Liver (tissue), 9 donors: ENCODE data around the gene FBN1. TPM values are rescaled to one million over a fixed set of nuclear protein-coding genes. Genes with fewer than 3 reads are reported as not detected.
A peak's percentile ranks its signal among the peaks of the same experiment; 100 is the strongest.

Experiments used
- DNase-seq: peaks from one replicate; pipeline ENCODE4 v3.0.0-alpha.2; 2017; ENCODE audit warnings: low spot score
- H3K27ac ChIP-seq, 2 donors: one replicate each; pipeline ENCODE4 v1.7.0; 2013; ENCODE audit warnings: inconsistent platforms in 2 of 2, low read length in 2 of 2, control low read depth in 1 of 2, low read depth in 1 of 2, mild to moderate bottlenecking in 1 of 2
- H3K27me3 ChIP-seq, 4 donors: one replicate each; pipeline versions ENCODE4 v1.6.1 to v1.7.0; 2013; ENCODE audit warnings: low read length in 3 of 4, inconsistent platforms in 1 of 4, mild to moderate bottlenecking in 1 of 4, moderate library complexity in 1 of 4; ENCODE audit not compliant: control insufficient read depth in 4 of 4, insufficient read depth in 4 of 4
- H3K36me3 ChIP-seq, 4 donors: one replicate each; pipeline versions ENCODE4 v1.6.1 to v1.7.0; 2013; ENCODE audit warnings: low read length in 3 of 4, mild to moderate bottlenecking in 3 of 4, low read depth in 1 of 4, moderate library complexity in 1 of 4; ENCODE audit not compliant: control insufficient read depth in 4 of 4, insufficient read depth in 3 of 4
- H3K4me1 ChIP-seq, 4 donors: one replicate each; pipeline versions ENCODE4 v1.6.1 to v1.7.0; 2013; ENCODE audit warnings: low read length in 3 of 4, mild to moderate bottlenecking in 3 of 4, moderate library complexity in 1 of 4; ENCODE audit not compliant: control insufficient read depth in 4 of 4, insufficient read depth in 4 of 4
- H3K4me3 ChIP-seq, 3 donors: one replicate each; pipeline versions ENCODE4 v1.6.1 to v1.7.0; 2013; ENCODE audit warnings: low read length in 3 of 3, control low read depth in 1 of 3, low read depth in 1 of 3, mild to moderate bottlenecking in 1 of 3
- H3K9ac ChIP-seq, 2 donors: one replicate each; pipeline ENCODE4 v1.7.0; 2013; ENCODE audit warnings: low read length in 2 of 2, mild to moderate bottlenecking in 2 of 2, moderate library complexity in 2 of 2, control low read depth in 1 of 2, low read depth in 1 of 2
- H3K9me3 ChIP-seq, 4 donors: one replicate each; pipeline versions ENCODE4 v1.6.1 to v1.7.0; 2013; ENCODE audit warnings: low read length in 3 of 4; ENCODE audit not compliant: control insufficient read depth in 4 of 4
- ATF3 ChIP-seq: IDR thresholded peaks from 2 replicates; pipeline ENCODE4 v1.6.1; 2016; ENCODE audit warnings: antibody characterized with exemption
- EGR1 ChIP-seq, 2 donors: IDR thresholded peaks; 2 replicates each; pipeline ENCODE4 v1.6.1; 2016 to 2018; ENCODE audit warnings: antibody characterized with exemption in 2 of 2, low read depth in 2 of 2
- FOXA1 ChIP-seq: IDR thresholded peaks from 2 replicates; pipeline ENCODE4 v1.6.1; 2016; ENCODE audit warnings: antibody characterized with exemption
- FOXA2 ChIP-seq: IDR thresholded peaks from 2 replicates; pipeline ENCODE4 v1.6.1; 2016; ENCODE audit warnings: antibody characterized with exemption
- GABPA ChIP-seq, 2 donors: IDR thresholded peaks in 1 of 2; conservative IDR thresholded peaks in 1 of 2; 2 replicates each; pipeline ENCODE4 v1.6.1; 2016; ENCODE audit warnings: antibody characterized with exemption in 2 of 2, mild to moderate bottlenecking in 1 of 2, moderate library complexity in 1 of 2
- HNF4A ChIP-seq, 2 donors: conservative IDR thresholded peaks; 2 replicates each; pipeline ENCODE4 v1.6.1; 2016; ENCODE audit warnings: antibody characterized with exemption in 2 of 2, mild to moderate bottlenecking in 2 of 2
- HNF4G ChIP-seq: IDR thresholded peaks from 2 replicates; pipeline ENCODE4 v1.6.1; 2016; ENCODE audit warnings: antibody characterized with exemption
- JUND ChIP-seq, 2 donors: IDR thresholded peaks; 2 replicates each; pipeline ENCODE4 v1.6.1; 2016; ENCODE audit warnings: antibody characterized with exemption in 2 of 2
- NR2F2 ChIP-seq: IDR thresholded peaks from 2 replicates; pipeline ENCODE4 v1.6.1; 2016; ENCODE audit warnings: antibody characterized with exemption
- RAD21 ChIP-seq, 2 donors: IDR thresholded peaks; 2 replicates each; pipeline ENCODE4 v1.6.1; 2016; ENCODE audit warnings: antibody characterized with exemption in 2 of 2, mild to moderate bottlenecking in 2 of 2
- REST ChIP-seq: IDR thresholded peaks from 2 replicates; pipeline ENCODE4 v1.6.1; 2016; ENCODE audit warnings: antibody characterized with exemption, mild to moderate bottlenecking
- RXRA ChIP-seq, 2 donors: IDR thresholded peaks; 2 replicates each; pipeline ENCODE4 v1.6.1; 2017 to 2018; ENCODE audit warnings: antibody characterized with exemption in 2 of 2, mild to moderate bottlenecking in 1 of 2
- SP1 ChIP-seq: IDR thresholded peaks from 2 replicates; pipeline ENCODE4 v1.6.1; 2018; ENCODE audit warnings: antibody characterized with exemption, mild to moderate bottlenecking
- TAF1 ChIP-seq: conservative IDR thresholded peaks from 2 replicates; pipeline ENCODE4 v1.6.1; 2016; ENCODE audit warnings: antibody characterized with exemption, mild to moderate bottlenecking
- YY1 ChIP-seq: IDR thresholded peaks from 2 replicates; pipeline ENCODE4 v1.6.1; 2016; ENCODE audit warnings: antibody characterized with exemption, mild to moderate bottlenecking
- ZBTB33 ChIP-seq: IDR thresholded peaks from 2 replicates; pipeline ENCODE4 v1.6.1; 2016; ENCODE audit warnings: antibody characterized with exemption
- WGBS: extraction: QIAGEN DNeasy Blood & Tissue Kit; methylation state at CpG from one replicate; pipeline ENCODE4 v1.1.7; 2013; 5-methylcytosine and 5-hydroxymethylcytosine counted together
- polyA plus RNA-seq, 2 donors: library from polyadenylated mRNA; stranded (reverse) in 1 of 2; unstranded in 1 of 2; fragments of 200-250 nt in 1 of 2; fragments of >200 nt in 1 of 2; fragmentation: Nextera tagmentation in 1 of 2; extraction: Ambion mirVana in 1 of 2; gene quantifications; one replicate each; pipeline versions ENCODE4 v1.2.1 to v1.2.3, GENCODE V29; 2013 to 2015
- total RNA-seq, 2 donors: library from RNA; depleted of rRNA; stranded (reverse); fragments of >200 nt; gene quantifications; one replicate each; pipeline ENCODE4 v1.2.3, GENCODE V29; 2014
- TF ChIP-seq, protein P1 (sequence below): IDR thresholded peaks from 2 replicates; pipeline ENCODE4 v1.6.1; 2016; ENCODE audit warnings: antibody characterized with exemption
- donor health status: healthy.
- donor health status: healthy.
- donor health status: healthy.
- donor health status: healthy.
- donor health status: healthy.

FBN1 gene
- total and polyA plus RNA-seq, 4 donors, result 1.3 to 20.1 (median 12.4) TPM

DNA sequence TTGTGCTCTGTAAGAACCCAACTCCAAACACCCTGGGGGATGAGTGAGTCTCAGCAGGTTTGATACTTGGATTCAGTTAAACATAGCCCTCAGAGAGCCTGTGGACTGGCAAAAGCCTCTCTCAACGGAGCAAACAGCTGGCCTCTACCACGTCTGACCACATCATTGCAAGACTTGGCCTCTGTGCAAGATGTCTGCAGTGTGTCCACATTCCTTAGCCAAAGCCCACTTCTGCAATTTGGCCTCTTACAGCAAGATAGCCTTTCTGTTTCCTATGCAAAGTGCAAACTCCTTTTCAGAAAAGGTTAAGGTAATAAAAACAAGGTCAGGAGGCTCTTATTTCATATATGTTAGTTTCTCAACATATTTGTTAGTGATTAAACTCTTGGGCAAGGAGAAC lies 27.9 kb downstream of the FBN1 start:
- TF ChIP-seq, protein P1, sequence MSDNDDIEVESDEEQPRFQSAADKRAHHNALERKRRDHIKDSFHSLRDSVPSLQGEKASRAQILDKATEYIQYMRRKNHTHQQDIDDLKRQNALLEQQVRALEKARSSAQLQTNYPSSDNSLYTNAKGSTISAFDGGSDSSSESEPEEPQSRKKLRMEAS, result no peak
- peak; percentile 78 for TF ChIP-seq NR2F2
- H3K4me1 ChIP-seq, result no peaks in the 10 kb centered on the region
- no peaks in the 10 kb centered on the region for H3K27me3 ChIP-seq
- H3K27ac ChIP-seq, result no peak overlapping the region
- no peak overlapping the region for H3K9ac ChIP-seq
- H3K36me3 ChIP-seq, result no peaks in the 10 kb centered on the region
- H3K4me3 ChIP-seq, result no peak overlapping the region
- DNase-seq, result no peak
- WGBS, result 65% methylated on average over 2 of the region's 2 CpGs
- no peaks in the 10 kb centered on the region for H3K9me3 ChIP-seq

DNA sequence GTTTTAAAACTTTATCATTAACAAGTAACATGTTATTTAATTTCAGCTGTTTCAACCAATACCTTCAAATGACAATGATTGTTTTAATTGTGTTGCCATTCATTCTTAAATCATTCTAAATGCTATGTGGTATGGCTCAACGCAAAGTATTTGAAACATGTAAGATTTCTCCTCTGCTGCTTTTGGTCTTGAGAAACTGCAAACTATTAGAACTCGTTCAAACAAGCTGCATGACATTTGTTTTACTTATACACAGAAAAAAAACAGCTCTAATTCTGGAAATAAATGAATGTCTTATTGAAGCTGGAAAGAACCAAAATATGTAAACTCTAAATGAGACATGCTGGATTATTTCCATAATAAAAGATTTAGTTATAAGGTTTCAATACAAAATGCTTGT lies 29.3 kb downstream of the FBN1 start:
- TF ChIP-seq FOXA2, result no peak
- TF ChIP-seq HNF4A (conservative IDR thresholded peaks at IDR 0.05), result no peak

GRCh38 chr15:48614051-48614450 lies 31.5 kb downstream of the FBN1 start:
- H3K4me3 ChIP-seq, result no peak overlapping the region
- H3K9me3 ChIP-seq, result no peaks in the 10 kb centered on the region
- H3K4me1 ChIP-seq, result no peaks in the 10 kb centered on the region
- WGBS, result 82% methylated on average over 3 of the region's 3 CpGs
- H3K36me3 ChIP-seq, result no peaks in the 10 kb centered on the region
- DNase-seq, result no peak
- H3K27ac ChIP-seq, result no peak overlapping the region
- no peaks in the 10 kb centered on the region for H3K27me3 ChIP-seq
- no peak overlapping the region for H3K9ac ChIP-seq
- TF ChIP-seq RXRA (IDR thresholded peaks at IDR 0.05) (no peak), JUND (IDR thresholded peaks at IDR 0.05) (no peak), ZBTB33 (no peak), YY1 (no peak), GABPA (IDR thresholded peaks at IDR 0.05 in 1 of 2, conservative IDR thresholded peaks at IDR 0.05 in 1 of 2) (no peak)

More for the DNA sequence above, 29.3 kb downstream of the FBN1 start:
- H3K36me3 ChIP-seq, result no peaks in the 10 kb centered on the region
- H3K9me3 ChIP-seq, result no peaks in the 10 kb centered on the region
- no peaks in the 10 kb centered on the region for H3K4me1 ChIP-seq
- H3K27me3 ChIP-seq, result no peaks in the 10 kb centered on the region
- DNase-seq, result no peak
- WGBS, result 78% methylated on average over 2 of the region's 2 CpGs
- H3K4me3 ChIP-seq, result no peak overlapping the region
- no peak overlapping the region for H3K9ac ChIP-seq
- no peak overlapping the region for H3K27ac ChIP-seq

- no peak for DNase-seq
- Histone ChIP-seq H3K27me3 (no peaks in the 10 kb centered on the region), H3K36me3 (peaks cover 0 to 2% (median 0%) of the 10 kb centered on the region in 4 donors), H3K4me1 (no peaks in the 10 kb centered on the region), H3K9ac (no peak overlapping the region), H3K9me3 (no peaks in the 10 kb centered on the region), H3K4me3 (no peak overlapping the region), H3K27ac (no peak overlapping the region)
- 83% methylated on average over 3 of the region's 3 CpGs for WGBS
- TF ChIP-seq REST (no peak), FOXA1 (no peak), GABPA (IDR thresholded peaks at IDR 0.05 in 1 of 2, conservative IDR thresholded peaks at IDR 0.05 in 1 of 2) (no peak), ATF3 (no peak), TAF1 (no peak), JUND (IDR thresholded peaks at IDR 0.05) (no peak), HNF4G (no peak), RXRA (IDR thresholded peaks at IDR 0.05) (no peak), EGR1 (IDR thresholded peaks at IDR 0.05; ENCODE audit: low read depth in 2 of 2) (no peak), NR2F2 (no peak), SP1 (no peak), YY1 (no peak), FOXA2 (no peak), RAD21 (IDR thresholded peaks at IDR 0.05) (no peak), HNF4A (conservative IDR thresholded peaks at IDR 0.05) (no peak)
- TF ChIP-seq, protein P1, result no peak
Measured at GRCh38 chr15:48609486-48609885, 36.0 kb downstream of the FBN1 start.
